Measurements from ENCODE around the gene ZNF536.
"Not testable (repeated sequence)": the region's sequence is repeated elsewhere in the genome, so short reads cannot be mapped to it uniquely, and the experiment has no call there.

Gene ZNF536

GRCh38 chr19:30420881-30421280, 48.7 kb downstream of the ZNF536 start:
- DNase-seq = no peak

GRCh38 chr19:30421571-30421970, 49.4 kb downstream of the ZNF536 start:
- DNase-seq = no peak

GRCh38 chr19:30423481-30423880, 51.3 kb downstream of the ZNF536 start:
- no peak for DNase-seq

- no peak for DNase-seq
Observed at GRCh38 chr19:30425885-30426838, 54.0 kb downstream of the ZNF536 start.

GRCh38 chr19:30426864-30427263, 54.7 kb downstream of the ZNF536 start:
- no peak for DNase-seq

GRCh38 chr19:30428092-30428680, 56.0 kb downstream of the ZNF536 start:
- no peak for DNase-seq

- DNase-seq = no peak
Observed at GRCh38 chr19:30428844-30429243, 56.7 kb downstream of the ZNF536 start.

GRCh38 chr19:30430206-30430734, 58.1 kb downstream of the ZNF536 start:
- DNase-seq = no peak

GRCh38 chr19:30431591-30431990, 59.4 kb downstream of the ZNF536 start:
- DNase-seq = no peak

GRCh38 chr19:30434797-30435594, 62.8 kb downstream of the ZNF536 start:
- DNase-seq = no peak

GRCh38 chr19:30437869-30438268, 65.7 kb downstream of the ZNF536 start:
- DNase-seq = no peak

- DNase-seq = no peak
Observed at GRCh38 chr19:30439310-30439709, 67.1 kb downstream of the ZNF536 start.

- no peak for DNase-seq
Observed at GRCh38 chr19:30441011-30441410, 68.8 kb downstream of the ZNF536 start.

GRCh38 chr19:30442674-30443073, 70.5 kb downstream of the ZNF536 start:
- no peak for DNase-seq

- DNase-seq = no peak
Observed at GRCh38 chr19:30443531-30444252, 71.5 kb downstream of the ZNF536 start.

- no peak for DNase-seq
Observed at GRCh38 chr19:30444253-30444671, 72.1 kb downstream of the ZNF536 start.

- DNase-seq = no peak
Observed at GRCh38 chr19:30444686-30445232, 72.6 kb downstream of the ZNF536 start.

GRCh38 chr19:30445385-30445784, 73.2 kb downstream of the ZNF536 start:
- DNase-seq = no peak

GRCh38 chr19:30446120-30446519, 73.9 kb downstream of the ZNF536 start:
- DNase-seq = not testable (repeated sequence)

GRCh38 chr19:30446850-30447552, 74.8 kb downstream of the ZNF536 start:
- no peak for DNase-seq

- no peak for DNase-seq
Observed at GRCh38 chr19:30447553-30447870, 75.3 kb downstream of the ZNF536 start.
